OCI-LY1 (cell line): ENCODE results near the gene CREB5.

ENCODE experiments used
- H2AFZ ChIP-seq: fragments of 200-600 bp; sonication (generic), shearing (Covaris generic); 2 replicates; pipeline ENCODE4 v1.6.0; 2014; ENCODE audit warnings: antibody characterized with exemption, mild to moderate bottlenecking, low read length
- H3F3A ChIP-seq: fragments of 200-600 bp; sonication (generic), shearing (Covaris generic); 2 replicates; pipeline ENCODE4 v1.6.0; 2014; ENCODE audit warnings: mild to moderate bottlenecking, antibody characterized with exemption, low read length, moderate library complexity; ENCODE audit not compliant: insufficient read depth
- H3K27ac ChIP-seq: fragments of 200-600 bp; sonication (generic); 2 replicates; pipeline ENCODE4 v1.5.1; 2014; ENCODE audit warnings: low read length, mixed run types, mild to moderate bottlenecking, low read depth; ENCODE audit not compliant: poor library complexity, severe bottlenecking
- H3K27me3 ChIP-seq: fragments of 200-600 bp; sonication (generic); 2 replicates; pipeline ENCODE4 v1.6.0; 2014; ENCODE audit warnings: antibody characterized with exemption, mild to moderate bottlenecking, low read length, moderate library complexity; ENCODE audit not compliant: insufficient read depth
- H3K36me3 ChIP-seq: fragments of 200-600 bp; sonication (generic); 2 replicates; pipeline ENCODE4 v1.6.1; 2014; ENCODE audit warnings: mild to moderate bottlenecking, antibody characterized with exemption, low read length, moderate library complexity, mixed read lengths; ENCODE audit not compliant: insufficient read depth
- H3K4me1 ChIP-seq: fragments of 200-600 bp; sonication (generic); 2 replicates; pipeline ENCODE4 v1.5.1; 2014; ENCODE audit warnings: mild to moderate bottlenecking, low read length, moderate library complexity; ENCODE audit not compliant: insufficient read depth, severe bottlenecking
- H3K4me2 ChIP-seq: fragments of 200-600 bp; sonication (generic), shearing (Covaris generic); 2 replicates; pipeline ENCODE4 v1.6.1; 2014; ENCODE audit warnings: low read length
- H3K4me3 ChIP-seq: fragments of 200-600 bp; sonication (generic); 2 replicates; pipeline ENCODE4 v1.5.1; 2014; ENCODE audit warnings: low read length, low read depth, mild to moderate bottlenecking, mixed read lengths; ENCODE audit not compliant: poor library complexity, severe bottlenecking
- H3K79me2 ChIP-seq: fragments of 200-600 bp; shearing (Covaris generic); 2 replicates; pipeline ENCODE4 v1.6.1; 2016; ENCODE audit warnings: mixed run types, low read length, mixed read lengths; ENCODE audit not compliant: insufficient read depth
- H3K9ac ChIP-seq: fragments of 200-600 bp; sonication (generic), shearing (Covaris generic); 2 replicates; pipeline ENCODE4 v1.6.1; 2014; ENCODE audit warnings: mild to moderate bottlenecking, low read length, mixed read lengths
- H3K9me2 ChIP-seq: fragments of 200-600 bp; sonication (generic), shearing (Covaris generic); 2 replicates; pipeline ENCODE4 v1.6.1; 2014; ENCODE audit warnings: low read depth, mild to moderate bottlenecking, low read length, mixed read lengths
- H3K9me3 ChIP-seq: fragments of 200-600 bp; shearing (Covaris generic); 2 replicates; pipeline ENCODE4 v1.6.1; 2014; ENCODE audit warnings: low read length, mixed read lengths
- H4K20me1 ChIP-seq: fragments of 200-600 bp; sonication (generic), shearing (Covaris generic); 2 replicates; pipeline ENCODE4 v1.6.0; 2016; ENCODE audit warnings: mild to moderate bottlenecking, low read length; ENCODE audit not compliant: insufficient read depth
- EZH2 ChIP-seq: fragments of 200-600 bp; sonication (generic), shearing (Covaris generic); IDR thresholded peaks from 2 replicates; pipeline ENCODE4 v1.8.0; 2017; ENCODE audit warnings: borderline replicate concordance, mixed run types, mild to moderate bottlenecking, antibody characterized with exemption, low read length, moderate library complexity, mixed read lengths
- TF ChIP-seq, protein P1 (sequence below): fragments of 200-600 bp; sonication (generic), shearing (Covaris generic); IDR thresholded peaks from 2 replicates; pipeline ENCODE4 v1.5.1; 2017; ENCODE audit warnings: mild to moderate bottlenecking, antibody characterized with exemption, low read length, moderate library complexity, mixed read lengths

CREB5 gene

DNA sequence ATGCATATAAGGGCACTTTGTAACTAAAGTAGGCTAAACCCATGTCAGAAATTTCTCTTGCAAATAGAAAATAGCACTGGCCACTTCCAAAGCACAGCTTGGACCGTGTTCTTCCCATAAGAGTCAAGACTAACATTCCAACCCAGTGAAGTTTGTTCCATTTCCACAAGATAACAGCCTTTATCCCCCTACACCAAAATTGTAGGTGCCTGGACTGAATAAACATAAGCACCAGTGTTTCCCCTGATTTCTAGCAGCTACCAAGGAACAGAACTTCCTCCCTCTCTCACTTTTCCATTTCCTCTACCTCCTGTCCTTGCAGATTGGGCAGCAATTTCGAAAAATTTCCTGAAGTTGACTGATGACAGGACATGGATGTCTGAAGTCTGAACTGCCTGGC is 219.7 kb downstream of the CREB5 start:
- no peaks in the 10 kb centered on the region for H3K27me3 ChIP-seq

GRCh38 chr7:28638914-28639313 is 226.6 kb downstream of the CREB5 start:
- peaks cover 7% of the 10 kb centered on the region; the same call in 1 of the 2 replicates for H3K36me3 ChIP-seq
- no peak overlapping the region for H3K9ac ChIP-seq
- no peaks in the 10 kb centered on the region for H3K9me2 ChIP-seq
- no peak overlapping the region for H2AFZ ChIP-seq
- no peak overlapping the region for H3K4me2 ChIP-seq
- H3K27me3 ChIP-seq = no peaks in the 10 kb centered on the region
- no peaks in the 10 kb centered on the region for H3K79me2 ChIP-seq
- H3K4me1 ChIP-seq = no peaks in the 10 kb centered on the region
- H3K4me3 ChIP-seq = no peak overlapping the region
- H3K27ac ChIP-seq = no peak overlapping the region
- no peaks in the 10 kb centered on the region for H3K9me3 ChIP-seq
- 0 out of 2 replicates have a peak, but pooled peaks cover 2% of the 10 kb centered on the region for H4K20me1 ChIP-seq
- H3F3A ChIP-seq = no peaks in the 10 kb centered on the region
- TF ChIP-seq, protein P1, sequence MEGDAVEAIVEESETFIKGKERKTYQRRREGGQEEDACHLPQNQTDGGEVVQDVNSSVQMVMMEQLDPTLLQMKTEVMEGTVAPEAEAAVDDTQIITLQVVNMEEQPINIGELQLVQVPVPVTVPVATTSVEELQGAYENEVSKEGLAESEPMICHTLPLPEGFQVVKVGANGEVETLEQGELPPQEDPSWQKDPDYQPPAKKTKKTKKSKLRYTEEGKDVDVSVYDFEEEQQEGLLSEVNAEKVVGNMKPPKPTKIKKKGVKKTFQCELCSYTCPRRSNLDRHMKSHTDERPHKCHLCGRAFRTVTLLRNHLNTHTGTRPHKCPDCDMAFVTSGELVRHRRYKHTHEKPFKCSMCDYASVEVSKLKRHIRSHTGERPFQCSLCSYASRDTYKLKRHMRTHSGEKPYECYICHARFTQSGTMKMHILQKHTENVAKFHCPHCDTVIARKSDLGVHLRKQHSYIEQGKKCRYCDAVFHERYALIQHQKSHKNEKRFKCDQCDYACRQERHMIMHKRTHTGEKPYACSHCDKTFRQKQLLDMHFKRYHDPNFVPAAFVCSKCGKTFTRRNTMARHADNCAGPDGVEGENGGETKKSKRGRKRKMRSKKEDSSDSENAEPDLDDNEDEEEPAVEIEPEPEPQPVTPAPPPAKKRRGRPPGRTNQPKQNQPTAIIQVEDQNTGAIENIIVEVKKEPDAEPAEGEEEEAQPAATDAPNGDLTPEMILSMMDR = no peak
- no peak for TF ChIP-seq EZH2

More for the DNA sequence above, 219.7 kb downstream of the CREB5 start:
- Histone ChIP-seq H3K79me2 (no peaks in the 10 kb centered on the region), H2AFZ (no peak overlapping the region), H3K4me3 (no peak overlapping the region), H3K9ac (no peak overlapping the region), H3K27ac (no peak overlapping the region), H4K20me1 (no peaks in the 10 kb centered on the region), H3K36me3 (peaks cover 8% of the 10 kb centered on the region), H3K4me1 (no peaks in the 10 kb centered on the region), H3K4me2 (no peak overlapping the region), H3K9me2 (no peaks in the 10 kb centered on the region), H3K9me3 (no peaks in the 10 kb centered on the region), H3F3A (no peaks in the 10 kb centered on the region)
- TF ChIP-seq, protein P1 = no peak
- TF ChIP-seq EZH2 = no peak

- H3K4me3 ChIP-seq = no peak overlapping the region
- H3K27me3 ChIP-seq = no peaks in the 10 kb centered on the region
- no peaks in the 10 kb centered on the region for H3K4me1 ChIP-seq
- TF ChIP-seq EZH2 = no peak
- TF ChIP-seq, protein P1 = no peak
- H3K27ac ChIP-seq = no peak overlapping the region
- H3K9me3 ChIP-seq = no peaks in the 10 kb centered on the region
- no peaks in the 10 kb centered on the region for H3K79me2 ChIP-seq
- H3K9me2 ChIP-seq = no peaks in the 10 kb centered on the region
- H3K9ac ChIP-seq = no peak overlapping the region
- H3K4me2 ChIP-seq = no peak overlapping the region
- 0 out of 2 replicates have a peak, but pooled peaks cover 2% of the 10 kb centered on the region for H4K20me1 ChIP-seq
- H3F3A ChIP-seq = no peaks in the 10 kb centered on the region
- peaks cover 7% of the 10 kb centered on the region; the same call in 1 of the 2 replicates for H3K36me3 ChIP-seq
- no peak overlapping the region for H2AFZ ChIP-seq
Observed at GRCh38 chr7:28640001-28640400, 227.7 kb downstream of the CREB5 start.
